ENCODE measurements around the gene BPTF. TPM values are rescaled to one million over a fixed set of nuclear protein-coding genes. Genes with fewer than 3 reads are reported as not detected.
A peak's percentile ranks its signal among the peaks of the same experiment; 100 is the strongest.

The BPTF gene
- total and polyA plus RNA-seq, 2 of the 13 experiments (the other 11 are each of a cell fraction or from before 2014, with no cell fraction given) = 43.5 to 66.1 TPM

DNA sequence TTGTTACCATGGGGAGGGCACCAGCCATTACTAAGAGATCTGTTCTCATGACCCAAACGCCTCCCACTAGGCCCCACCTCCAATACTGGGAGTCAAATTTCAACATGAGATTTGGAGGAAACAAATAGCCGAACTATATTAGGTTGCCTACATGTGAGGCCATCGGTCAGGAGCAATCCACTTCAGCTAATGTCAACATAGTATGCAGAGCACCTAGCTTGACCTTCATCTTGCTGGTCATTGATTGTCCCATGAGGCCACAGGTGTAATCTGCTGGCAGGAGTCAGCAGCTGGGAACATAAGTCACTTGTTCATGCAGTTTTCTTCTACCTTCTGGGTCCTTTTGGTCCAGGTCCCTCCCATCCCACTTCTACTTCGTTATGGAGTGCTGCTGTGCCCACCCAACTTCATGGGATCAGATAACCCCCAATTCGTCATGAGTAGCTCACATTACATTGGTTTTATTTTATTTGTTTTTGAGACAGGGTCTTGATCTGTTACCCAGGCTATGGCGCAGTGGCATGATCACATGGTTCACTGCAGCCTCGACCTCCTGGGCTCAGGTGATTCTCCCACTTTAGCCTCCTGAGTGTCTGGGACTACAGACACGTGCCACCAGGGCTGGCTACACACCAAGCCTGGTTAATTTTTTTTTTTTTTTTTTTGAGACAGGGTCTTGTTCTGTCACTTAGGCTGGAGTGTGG, 204.4 kb downstream of the BPTF start (continued):
- TF ChIP-seq ZNF709 (CRISPR knock-in tag; IDR thresholded peaks at IDR 0.05) = no peak
- TF ChIP-seq EED (CRISPR knock-in tag; IDR thresholded peaks at IDR 0.05) = no peak
- TF ChIP-seq ATAD3A (CRISPR knock-in tag; IDR thresholded peaks at IDR 0.05) = no peak
- no peak for TF ChIP-seq ZNF577 (CRISPR knock-in tag; IDR thresholded peaks at IDR 0.05; ENCODE audit: borderline replicate concordance, low read depth)
- peak; percentile 97 for TF ChIP-seq SIX1 (CRISPR knock-in tag; IDR thresholded peaks at IDR 0.05; ENCODE audit: borderline replicate concordance)
- TF ChIP-seq, protein P1, sequence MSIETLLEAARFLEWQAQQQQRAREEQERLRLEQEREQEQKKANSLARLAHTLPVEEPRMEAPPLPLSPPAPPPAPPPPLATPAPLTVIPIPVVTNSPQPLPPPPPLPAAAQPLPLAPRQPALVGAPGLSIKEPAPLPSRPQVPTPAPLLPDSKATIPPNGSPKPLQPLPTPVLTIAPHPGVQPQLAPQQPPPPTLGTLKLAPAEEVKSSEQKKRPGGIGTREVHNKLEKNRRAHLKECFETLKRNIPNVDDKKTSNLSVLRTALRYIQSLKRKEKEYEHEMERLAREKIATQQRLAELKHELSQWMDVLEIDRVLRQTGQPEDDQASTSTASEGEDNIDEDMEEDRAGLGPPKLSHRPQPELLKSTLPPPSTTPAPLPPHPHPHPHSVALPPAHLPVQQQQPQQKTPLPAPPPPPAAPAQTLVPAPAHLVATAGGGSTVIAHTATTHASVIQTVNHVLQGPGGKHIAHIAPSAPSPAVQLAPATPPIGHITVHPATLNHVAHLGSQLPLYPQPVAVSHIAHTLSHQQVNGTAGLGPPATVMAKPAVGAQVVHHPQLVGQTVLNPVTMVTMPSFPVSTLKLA (IDR thresholded peaks at IDR 0.05) = peak; percentile 56
- peak; percentile 86 for TF ChIP-seq ARNTL (CRISPR knock-in tag; IDR thresholded peaks at IDR 0.05)
- TF ChIP-seq NCOR1 (IDR thresholded peaks at IDR 0.05; ENCODE audit: borderline replicate concordance, low read length) = peak; percentile 29; the same call in 1 of the 2 replicates
- peak; percentile 61; the same call in 1 of the 2 replicates for TF ChIP-seq KDM4B (CRISPR knock-in tag; IDR thresholded peaks at IDR 0.05)
- TF ChIP-seq, protein P2, sequence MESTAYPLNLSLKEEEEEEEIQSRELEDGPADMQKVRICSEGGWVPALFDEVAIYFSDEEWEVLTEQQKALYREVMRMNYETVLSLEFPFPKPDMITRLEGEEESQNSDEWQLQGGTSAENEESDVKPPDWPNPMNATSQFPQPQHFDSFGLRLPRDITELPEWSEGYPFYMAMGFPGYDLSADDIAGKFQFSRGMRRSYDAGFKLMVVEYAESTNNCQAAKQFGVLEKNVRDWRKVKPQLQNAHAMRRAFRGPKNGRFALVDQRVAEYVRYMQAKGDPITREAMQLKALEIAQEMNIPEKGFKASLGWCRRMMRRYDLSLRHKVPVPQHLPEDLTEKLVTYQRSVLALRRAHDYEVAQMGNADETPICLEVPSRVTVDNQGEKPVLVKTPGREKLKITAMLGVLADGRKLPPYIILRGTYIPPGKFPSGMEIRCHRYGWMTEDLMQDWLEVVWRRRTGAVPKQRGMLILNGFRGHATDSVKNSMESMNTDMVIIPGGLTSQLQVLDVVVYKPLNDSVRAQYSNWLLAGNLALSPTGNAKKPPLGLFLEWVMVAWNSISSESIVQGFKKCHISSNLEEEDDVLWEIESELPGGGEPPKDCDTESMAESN (CRISPR knock-in tag; conservative IDR thresholded peaks at IDR 0.05) = peak; percentile 50; the same call in 1 of the 2 replicates
- TF ChIP-seq CCAR2 (optimal IDR thresholded peaks at IDR 0.05; ENCODE audit: low read depth, low read length) = no peak
- TF ChIP-seq ZFP36L1 (CRISPR knock-in tag; IDR thresholded peaks at IDR 0.05) = peak; percentile 80; the same call in 1 of the 2 replicates
- no peak for TF ChIP-seq ZFYVE20 (CRISPR knock-in tag; IDR thresholded peaks at IDR 0.05; ENCODE audit: borderline replicate concordance, low read depth)
- TF ChIP-seq, protein P3, sequence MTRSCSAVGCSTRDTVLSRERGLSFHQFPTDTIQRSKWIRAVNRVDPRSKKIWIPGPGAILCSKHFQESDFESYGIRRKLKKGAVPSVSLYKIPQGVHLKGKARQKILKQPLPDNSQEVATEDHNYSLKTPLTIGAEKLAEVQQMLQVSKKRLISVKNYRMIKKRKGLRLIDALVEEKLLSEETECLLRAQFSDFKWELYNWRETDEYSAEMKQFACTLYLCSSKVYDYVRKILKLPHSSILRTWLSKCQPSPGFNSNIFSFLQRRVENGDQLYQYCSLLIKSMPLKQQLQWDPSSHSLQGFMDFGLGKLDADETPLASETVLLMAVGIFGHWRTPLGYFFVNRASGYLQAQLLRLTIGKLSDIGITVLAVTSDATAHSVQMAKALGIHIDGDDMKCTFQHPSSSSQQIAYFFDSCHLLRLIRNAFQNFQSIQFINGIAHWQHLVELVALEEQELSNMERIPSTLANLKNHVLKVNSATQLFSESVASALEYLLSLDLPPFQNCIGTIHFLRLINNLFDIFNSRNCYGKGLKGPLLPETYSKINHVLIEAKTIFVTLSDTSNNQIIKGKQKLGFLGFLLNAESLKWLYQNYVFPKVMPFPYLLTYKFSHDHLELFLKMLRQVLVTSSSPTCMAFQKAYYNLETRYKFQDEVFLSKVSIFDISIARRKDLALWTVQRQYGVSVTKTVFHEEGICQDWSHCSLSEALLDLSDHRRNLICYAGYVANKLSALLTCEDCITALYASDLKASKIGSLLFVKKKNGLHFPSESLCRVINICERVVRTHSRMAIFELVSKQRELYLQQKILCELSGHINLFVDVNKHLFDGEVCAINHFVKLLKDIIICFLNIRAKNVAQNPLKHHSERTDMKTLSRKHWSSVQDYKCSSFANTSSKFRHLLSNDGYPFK (CRISPR knock-in tag; IDR thresholded peaks at IDR 0.05; ENCODE audit: borderline replicate concordance) = no peak
- TF ChIP-seq, protein P4, sequence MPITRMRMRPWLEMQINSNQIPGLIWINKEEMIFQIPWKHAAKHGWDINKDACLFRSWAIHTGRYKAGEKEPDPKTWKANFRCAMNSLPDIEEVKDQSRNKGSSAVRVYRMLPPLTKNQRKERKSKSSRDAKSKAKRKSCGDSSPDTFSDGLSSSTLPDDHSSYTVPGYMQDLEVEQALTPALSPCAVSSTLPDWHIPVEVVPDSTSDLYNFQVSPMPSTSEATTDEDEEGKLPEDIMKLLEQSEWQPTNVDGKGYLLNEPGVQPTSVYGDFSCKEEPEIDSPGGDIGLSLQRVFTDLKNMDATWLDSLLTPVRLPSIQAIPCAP (CRISPR knock-in tag; IDR thresholded peaks at IDR 0.05; ENCODE audit: low read depth) = no peak
- no peak for TF ChIP-seq NAIF1 (CRISPR knock-in tag; IDR thresholded peaks at IDR 0.05; ENCODE audit: borderline replicate concordance)
- peak; percentile 73 for TF ChIP-seq ERF (CRISPR knock-in tag; IDR thresholded peaks at IDR 0.05)

Measured in HepG2 (cell line).